Measurements from ENCODE around the gene PRAMEF11. TPM values are rescaled to one million over a fixed set of nuclear protein-coding genes. Genes with fewer than 3 reads are reported as not detected.
"Not testable (repeated sequence)": the region's sequence is repeated elsewhere in the genome, so short reads cannot be mapped to it uniquely, and the experiment has no call there.

PRAMEF11 gene
- not detected for total RNA-seq

DNA sequence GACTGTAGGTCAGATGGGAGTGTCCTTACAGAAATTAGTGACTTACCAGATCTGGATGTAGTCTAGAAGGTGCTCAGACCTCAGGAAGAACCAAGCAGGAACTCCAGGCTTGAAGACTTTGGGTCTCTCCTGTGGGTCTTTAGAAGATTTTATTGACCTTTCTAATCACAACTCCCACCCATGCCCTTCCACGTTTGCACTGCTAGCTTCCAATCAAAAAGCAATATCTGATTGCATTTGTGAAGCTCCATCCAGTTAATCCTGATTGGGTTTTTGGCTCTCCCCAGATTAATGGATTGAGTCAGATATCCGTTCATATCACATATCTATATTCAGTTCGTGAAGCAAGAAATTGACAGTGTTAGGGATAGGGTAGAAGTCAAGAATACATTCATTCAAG lies at the start of gene PRAMEF11:
PRAMEF11 (minus strand) TSS at position 101 of the 400 bp plus-strand sequence. CDS start 2,621 bp downstream, outside the sequence.
- not testable (repeated sequence) for H3K36me3 Mint-ChIP-seq; DNase-seq (ENCODE audit: low spot score in 2 of 2); H3K27ac Mint-ChIP-seq; H3K9me3 Mint-ChIP-seq; ATAC-seq

DNA sequence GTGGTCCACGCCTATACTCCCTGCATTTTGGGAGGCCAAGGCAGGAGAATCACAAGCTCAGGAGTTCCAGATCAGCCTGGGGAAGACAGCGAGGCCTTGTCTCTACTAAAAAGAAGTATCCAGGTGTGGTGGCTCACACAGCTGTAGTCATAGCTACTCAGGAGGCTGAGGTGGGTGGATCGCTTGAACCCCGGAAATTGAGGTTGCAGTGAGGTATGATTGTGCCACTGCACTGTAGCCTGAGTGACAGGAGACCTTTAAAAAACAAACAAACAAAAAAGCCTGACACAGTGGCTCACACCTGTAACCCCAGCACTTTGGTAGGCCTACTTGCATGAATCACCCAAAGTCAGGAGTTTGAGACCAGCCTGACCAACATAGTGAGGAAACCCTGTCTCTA lies 47.2 kb upstream of the PRAMEF11 start:
- H3K27ac Mint-ChIP-seq; H3K9me3 Mint-ChIP-seq; DNase-seq (ENCODE audit: low spot score in 2 of 2); H3K36me3 Mint-ChIP-seq; ATAC-seq: not testable (repeated sequence)

- not testable (repeated sequence) for H3K27ac Mint-ChIP-seq; DNase-seq (ENCODE audit: low spot score in 2 of 2); H3K9me3 Mint-ChIP-seq; H3K36me3 Mint-ChIP-seq; ATAC-seq
Measured at GRCh38 chr1:12863131-12863880, 32.1 kb upstream of the PRAMEF11 start.

DNA sequence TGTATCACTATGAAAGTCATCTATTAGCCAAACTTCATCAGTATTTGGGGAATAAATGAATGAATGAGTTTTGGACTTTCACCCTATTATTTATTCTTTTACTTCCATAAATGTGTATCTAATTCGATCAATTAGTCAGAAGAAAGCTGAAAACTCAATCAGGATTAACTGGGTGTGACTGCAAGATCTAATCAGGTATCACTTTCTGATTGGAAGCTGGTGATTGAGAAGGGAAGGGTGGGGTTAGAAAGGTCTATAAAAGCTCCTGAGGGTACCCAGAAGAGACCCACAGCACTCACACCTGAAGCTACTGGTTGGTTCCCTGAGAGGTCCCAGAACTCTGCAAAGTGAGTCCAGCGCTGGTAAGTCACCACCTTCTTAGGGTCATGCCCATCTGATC lies 25.6 kb upstream of the PRAMEF11 start, which contains the start of gene PRAMEF2:
PRAMEF2 (plus strand) TSS at position 301 of the 400 bp plus-strand sequence. CDS start 1,924 bp downstream, outside the sequence.
- not testable (repeated sequence) for H3K36me3 Mint-ChIP-seq; H3K9me3 Mint-ChIP-seq; DNase-seq (ENCODE audit: low spot score in 2 of 2); H3K27ac Mint-ChIP-seq; ATAC-seq

DNA sequence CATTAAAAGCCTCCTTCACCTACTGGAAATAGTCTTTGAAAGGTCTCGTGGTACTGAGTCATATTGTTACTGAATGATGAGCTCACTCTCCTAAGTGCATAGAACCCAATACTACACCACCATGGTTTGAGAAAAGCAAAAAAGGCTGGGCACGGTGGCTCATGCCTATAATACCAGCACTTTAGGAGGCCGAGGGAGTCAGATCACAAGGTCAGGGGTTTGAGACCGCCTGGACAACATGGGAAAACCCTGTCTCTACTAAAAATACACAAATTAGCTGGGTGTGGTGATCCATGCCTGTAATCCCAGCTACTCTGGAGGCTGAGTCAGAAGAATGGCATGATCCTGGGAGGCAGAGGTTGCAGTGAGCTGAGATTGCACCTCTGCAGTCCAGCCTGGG lies 20.6 kb upstream of the PRAMEF11 start:
- H3K9me3 Mint-ChIP-seq: peaks cover 0 to 8% of the 10 kb centered on the region in 2 donors
- ATAC-seq: peak; percentile 45 to 55
- no peak overlapping the region for H3K27ac Mint-ChIP-seq
- no peaks in the 10 kb centered on the region for H3K36me3 Mint-ChIP-seq
- no peak for DNase-seq (ENCODE audit: low spot score in 2 of 2)

GRCh38 chr1:12848620-12849019 lies 17.4 kb upstream of the PRAMEF11 start, which contains the start of gene HNRNPCL1:
Gene HNRNPCL1 (minus strand): TSS chr1:12848720. CDS start chr1:12848289, 431 bp downstream.
- ATAC-seq; H3K27ac Mint-ChIP-seq; DNase-seq (ENCODE audit: low spot score in 2 of 2); H3K9me3 Mint-ChIP-seq; H3K36me3 Mint-ChIP-seq: not testable (repeated sequence)

DNA sequence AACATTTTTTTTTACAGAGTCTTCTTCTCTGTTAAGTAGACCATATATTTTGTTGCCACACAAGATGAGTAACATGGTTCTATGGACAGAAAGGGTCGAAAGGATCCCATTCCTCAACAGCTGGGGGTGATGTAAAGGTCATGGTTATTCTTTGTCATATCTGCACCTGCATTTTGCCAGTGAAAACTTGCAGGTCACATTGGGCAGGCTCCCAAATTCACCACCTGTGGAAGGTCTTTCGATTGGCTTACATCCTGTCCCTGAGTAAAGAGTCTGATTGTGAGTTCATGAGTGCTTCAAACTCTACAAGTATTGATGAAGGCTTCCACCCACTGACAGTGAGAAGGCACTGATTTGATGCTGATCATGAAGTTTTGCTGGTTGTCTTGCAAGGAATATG lies 2.0 kb upstream of the PRAMEF11 start:
- not testable (repeated sequence) for H3K9me3 Mint-ChIP-seq; ATAC-seq; H3K27ac Mint-ChIP-seq; H3K36me3 Mint-ChIP-seq; DNase-seq (ENCODE audit: low spot score in 2 of 2)

GRCh38 chr1:12819061-12819460 lies 12.1 kb downstream of the PRAMEF11 start:
- not testable (repeated sequence) for H3K27ac Mint-ChIP-seq; ATAC-seq; H3K36me3 Mint-ChIP-seq; H3K9me3 Mint-ChIP-seq; DNase-seq (ENCODE audit: low spot score in 2 of 2)

DNA sequence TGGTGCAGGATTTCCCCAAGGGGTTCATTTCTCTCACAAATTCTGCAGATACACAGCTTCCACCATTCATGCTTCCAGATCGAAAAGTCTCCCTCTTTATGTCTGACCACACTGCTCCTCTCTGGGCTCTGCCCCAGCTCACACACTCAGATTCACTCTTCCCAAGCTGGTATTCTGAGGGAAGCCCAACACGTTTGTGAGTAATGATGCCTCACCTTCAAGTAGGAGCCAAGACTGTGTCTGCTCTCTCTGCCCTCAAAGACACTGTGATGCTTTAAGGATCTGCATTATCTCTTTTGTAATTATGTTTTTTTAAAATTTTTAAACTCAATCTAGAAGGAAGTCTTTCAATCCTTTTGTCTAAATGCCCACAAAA lies 19.8 kb downstream of the PRAMEF11 start:
- no peaks in the 10 kb centered on the region for H3K9me3 Mint-ChIP-seq
- no peaks in the 10 kb centered on the region for H3K36me3 Mint-ChIP-seq
- DNase-seq (ENCODE audit: low spot score in 2 of 2) (no peak), ATAC-seq (no peak)
- H3K27ac Mint-ChIP-seq: peak overlapping the region in 1 of 2 donors; percentile 57

GRCh38 chr1:12810691-12811408 lies 20.4 kb downstream of the PRAMEF11 start:
- no peaks in the 10 kb centered on the region for H3K9me3 Mint-ChIP-seq
- no peak overlapping the region for H3K27ac Mint-ChIP-seq
- DNase-seq (ENCODE audit: low spot score in 2 of 2): no peak
- ATAC-seq: no peak
- H3K36me3 Mint-ChIP-seq: no peaks in the 10 kb centered on the region

- peaks cover 4% of the 10 kb centered on the region in 2 donors for H3K36me3 Mint-ChIP-seq
- peaks cover 4% of the 10 kb centered on the region in 2 donors for H3K9me3 Mint-ChIP-seq
- peak overlapping the region in 1 of 2 donors; percentile 83 for H3K27ac Mint-ChIP-seq
- ATAC-seq (no peak), DNase-seq (ENCODE audit: low spot score in 2 of 2) (no peak)
Measured at GRCh38 chr1:12809933-12810332, 21.3 kb downstream of the PRAMEF11 start.

GRCh38 chr1:12799730-12800129 lies 31.5 kb downstream of the PRAMEF11 start:
- ATAC-seq (no peak), DNase-seq (ENCODE audit: low spot score in 2 of 2) (no peak)
- peaks cover 2 to 3% of the 10 kb centered on the region in 2 donors for H3K9me3 Mint-ChIP-seq
- H3K27ac Mint-ChIP-seq: no peak overlapping the region
- H3K36me3 Mint-ChIP-seq: peaks cover 0 to 2% of the 10 kb centered on the region in 2 donors

DNA sequence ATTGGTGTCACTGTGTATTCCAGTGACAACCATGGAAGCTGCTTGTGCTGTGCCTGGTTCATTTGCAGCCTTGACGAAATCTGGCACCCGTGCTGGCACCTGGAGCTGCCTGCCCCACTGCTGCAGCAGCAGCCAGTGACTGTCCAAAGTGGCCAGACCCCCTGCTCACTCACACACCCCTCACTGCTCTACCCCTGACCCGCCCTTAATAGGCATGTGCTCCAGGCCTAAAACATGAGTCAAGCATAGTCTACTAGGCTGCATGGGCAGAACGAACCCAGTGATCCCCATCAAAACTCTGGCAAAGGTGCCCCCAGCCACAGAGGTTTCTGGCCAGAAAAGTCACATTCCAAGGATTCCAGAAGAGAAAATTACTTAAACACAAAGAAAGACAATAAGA lies 32.3 kb downstream of the PRAMEF11 start:
- H3K9me3 Mint-ChIP-seq: no peaks in the 10 kb centered on the region
- no peak for ATAC-seq

GRCh38 chr1:12791097-12791496 lies 40.1 kb downstream of the PRAMEF11 start, which contains the start of gene PRAMEF1:
Gene PRAMEF1 (plus strand): TSS chr1:12791397. CDS start chr1:12793228, 1,831 bp downstream.
- not testable (repeated sequence) for ATAC-seq; H3K36me3 Mint-ChIP-seq; DNase-seq (ENCODE audit: low spot score in 2 of 2); H3K27ac Mint-ChIP-seq; H3K9me3 Mint-ChIP-seq

More for the DNA sequence above, 32.3 kb downstream of the PRAMEF11 start:
- no peak for DNase-seq (ENCODE audit: low spot score in 2 of 2)
- Mint-ChIP-seq H3K36me3 (no peaks in the 10 kb centered on the region), H3K27ac (no peak overlapping the region)

DNA sequence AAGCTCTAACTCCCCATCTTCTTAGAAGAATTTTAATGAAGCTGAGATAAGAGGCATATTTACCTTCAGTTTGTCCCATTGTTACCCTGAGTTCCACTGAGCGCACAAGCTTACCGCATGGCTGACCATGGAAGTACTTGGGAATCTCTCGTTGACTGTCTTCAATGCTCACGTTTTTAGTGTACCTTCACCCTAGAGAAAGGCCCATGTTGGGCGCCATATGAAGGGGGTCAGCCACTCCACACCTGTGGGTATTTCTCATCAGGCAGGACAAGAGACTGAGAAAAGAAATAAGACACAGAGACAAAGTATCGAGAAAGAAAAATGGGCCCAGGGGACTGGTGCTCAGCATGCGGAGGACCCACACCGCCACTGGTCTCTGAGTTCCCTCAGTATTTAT lies 46.5 kb downstream of the PRAMEF11 start:
- not testable (repeated sequence) for H3K27ac Mint-ChIP-seq; DNase-seq (ENCODE audit: low spot score in 2 of 2); ATAC-seq
- Mint-ChIP-seq H3K36me3 (peaks cover 9 to 21% of the 10 kb centered on the region in 2 donors), H3K9me3 (peaks cover 9 to 17% of the 10 kb centered on the region in 2 donors)

- Mint-ChIP-seq H3K9me3 (peaks cover 9 to 17% of the 10 kb centered on the region in 2 donors), H3K36me3 (peaks cover 9 to 21% of the 10 kb centered on the region in 2 donors)
- not testable (repeated sequence) for ATAC-seq, H3K27ac Mint-ChIP-seq
- DNase-seq (ENCODE audit: low spot score in 2 of 2): peak in 1 of 2 donors; percentile 10
Measured at GRCh38 chr1:12783783-12784182, 47.4 kb downstream of the PRAMEF11 start.

DNA sequence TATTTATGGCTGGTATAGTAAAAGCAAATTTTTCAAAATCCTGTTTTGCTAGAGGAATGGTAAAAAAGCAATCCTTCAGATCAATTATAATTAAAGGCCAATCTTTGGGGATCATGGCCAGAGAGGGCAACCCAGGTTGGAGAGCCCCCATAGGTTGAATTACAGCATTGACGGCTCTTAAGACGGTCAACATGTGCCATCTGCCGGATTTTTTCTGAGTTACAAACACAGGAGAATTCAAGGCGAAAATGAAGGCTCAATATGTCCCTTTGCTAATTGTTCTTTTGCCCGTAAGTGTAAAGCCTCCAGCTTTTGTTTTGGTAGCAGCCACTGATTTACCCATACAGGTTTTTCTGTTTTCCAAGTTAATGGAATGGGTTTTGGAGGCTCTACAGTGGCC lies 49.7 kb downstream of the PRAMEF11 start:
- not testable (repeated sequence) for ATAC-seq; H3K27ac Mint-ChIP-seq; DNase-seq (ENCODE audit: low spot score in 2 of 2)
- peaks cover 9 to 17% of the 10 kb centered on the region in 2 donors for H3K9me3 Mint-ChIP-seq
- peaks cover 9 to 21% of the 10 kb centered on the region in 2 donors for H3K36me3 Mint-ChIP-seq
